Measurements from ENCODE around the gene GFRA1. TPM values are rescaled to one million over a fixed set of nuclear protein-coding genes. Genes with fewer than 3 reads are reported as not detected.

Gene GFRA1
- total RNA-seq, 1 donor from 2014 or later: not detected

DNA sequence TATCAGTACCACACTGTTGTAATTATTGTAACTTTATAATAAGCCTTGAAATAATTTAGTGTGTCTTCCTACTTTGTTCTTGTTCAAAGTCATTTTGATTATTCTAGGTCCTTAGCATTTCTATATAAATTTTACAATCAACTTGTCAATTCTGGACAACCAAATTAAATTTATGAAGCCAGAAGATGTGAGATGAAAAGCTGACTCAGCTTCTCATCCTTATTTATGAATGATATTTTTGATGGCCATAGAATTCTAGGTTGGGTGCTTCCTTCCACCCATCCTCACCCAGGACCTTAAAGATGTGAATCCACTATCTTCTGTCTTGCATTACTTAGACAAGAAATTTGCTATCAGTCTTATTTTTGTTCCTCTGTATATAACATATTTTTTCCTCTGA, 261.1 kb downstream of the GFRA1 start:
- H3K27me3 Mint-ChIP-seq (ENCODE audit: insufficient read depth): no peaks in the 10 kb centered on the region
- intact Hi-C loops (cut with micrococcal nuclease): no loop called here
- no peaks in the 10 kb centered on the region for H3K4me1 Mint-ChIP-seq (ENCODE audit: low read depth)
- H3K36me3 Mint-ChIP-seq (ENCODE audit: low read depth): no peaks in the 10 kb centered on the region
- H3K27ac Mint-ChIP-seq: no peak overlapping the region
- H3K9me3 Mint-ChIP-seq: no peaks in the 10 kb centered on the region
- DNase-seq (ENCODE audit: low spot score): no peak
- no peak overlapping the region for H3K4me3 Mint-ChIP-seq

GRCh38 chr10:116007256-116007891, 265.6 kb downstream of the GFRA1 start:
- H3K9me3 Mint-ChIP-seq: no peaks in the 10 kb centered on the region
- no peaks in the 10 kb centered on the region for H3K4me1 Mint-ChIP-seq (ENCODE audit: low read depth)
- H3K36me3 Mint-ChIP-seq (ENCODE audit: low read depth): no peaks in the 10 kb centered on the region
- DNase-seq (ENCODE audit: low spot score): no peak
- no peak overlapping the region for H3K27ac Mint-ChIP-seq
- no peak overlapping the region for H3K4me3 Mint-ChIP-seq
- intact Hi-C loops (cut with micrococcal nuclease): no loop called here
- no peaks in the 10 kb centered on the region for H3K27me3 Mint-ChIP-seq (ENCODE audit: insufficient read depth)

Other genes with a start within 250 kb of the GFRA1 start
- not detected in 2 replicates for gene CCDC172, start 51.2 kb upstream of the GFRA1 start, total RNA-seq
- not detected in 2 replicates for gene PNLIPRP3, start 154.6 kb upstream of the GFRA1 start, total RNA-seq